Endothelial cell of umbilical vein (primary cell): Measurements from ENCODE around the gene ITGB1. TPM values are rescaled to one million over a fixed set of nuclear protein-coding genes. Genes with fewer than 3 reads are reported as not detected.

Experiments
- BruUV-seq: library from RNA; stranded (reverse); fragments of 400-500 nt; replicated peaks from 2 replicates; lab custom pipeline; 2021; lab: Mats Ljungman, UMichigan
- CTCF ChIA-PET: fragments of 300-600, 350-600 bp; sonication (Branson Sonifier 250); formaldehyde crosslinking; loops from one replicate; lab custom pipeline; 2021; ENCODE audit warnings: antibody characterized with exemption, inconsistent platforms; lab: Charles Lee
- POLR2A ChIA-PET: fragments of 300-600, 350-600 bp; sonication (Branson Sonifier 250); formaldehyde crosslinking; loops from one replicate; lab custom pipeline; 2021; ENCODE audit warnings: antibody characterized with exemption, inconsistent platforms; lab: Charles Lee
- DNase-seq: peaks from one replicate; pipeline ENCODE4 v3.0.0-alpha.2; 2011; ENCODE audit warnings: low read depth, low spot score
- FAIRE-seq: peaks from 2 replicates; lab custom pipeline; 2011; peaks lifted over from hg19 to GRCh38; lab: Jason Lieb, UNC
- H2AFZ ChIP-seq: 2 replicates; pipeline ENCODE4 v1.6.0; 2012; ENCODE audit warnings: low read depth, low read length, control low read depth, inconsistent platforms
- H3K27ac ChIP-seq: 2 replicates; pipeline ENCODE4 v1.5.1; 2011; ENCODE audit warnings: low read depth, mild to moderate bottlenecking, control low read depth, low read length, moderate library complexity; ENCODE audit not compliant: insufficient read depth
- H3K27me3 ChIP-seq, 2 experiments: 2 replicates each; pipeline versions ENCODE4 v1.6.0 to v1.6.1; 2011; ENCODE audit warnings: low read length in 2 of 2, mixed read lengths in 1 of 2; ENCODE audit not compliant: control insufficient read depth in 2 of 2, insufficient read depth in 2 of 2
- H3K36me3 ChIP-seq, 2 experiments: 2 replicates in 1 of 2; 3 replicates in 1 of 2; pipeline ENCODE4 v1.5.1; 2011; ENCODE audit warnings: low read length in 2 of 2, mild to moderate bottlenecking in 1 of 2, moderate library complexity in 1 of 2; ENCODE audit not compliant: control insufficient read depth in 2 of 2, insufficient read depth in 2 of 2; ENCODE audit errors: extremely low read depth in 1 of 2
- H3K4me1 ChIP-seq: 3 replicates; pipeline ENCODE4 v1.5.1; 2011; ENCODE audit warnings: mild to moderate bottlenecking, low read length; ENCODE audit not compliant: control insufficient read depth, insufficient read depth; ENCODE audit errors: extremely low read depth
- H3K4me2 ChIP-seq: 2 replicates; pipeline ENCODE4 v1.6.1; 2011; ENCODE audit warnings: low read length, control low read depth, mixed read lengths; ENCODE audit not compliant: insufficient read depth
- H3K4me3 ChIP-seq, 3 experiments: fragments of 200-600 bp in 1 of 3; sonication (generic), shearing (Covaris generic) in 1 of 3; replicated peaks in 1 of 3; 2 replicates each; pipeline ENCODE4 v1.5.1; 2011 to 2016; ENCODE audit warnings: control low read depth in 3 of 3, low read length in 3 of 3, mild to moderate bottlenecking in 2 of 3, inconsistent platforms in 1 of 3, low read depth in 1 of 3, moderate library complexity in 1 of 3; ENCODE audit not compliant: insufficient read depth in 1 of 3
- H3K79me2 ChIP-seq: 2 replicates; pipeline ENCODE4 v1.6.0; 2012; ENCODE audit warnings: low read length, inconsistent platforms; ENCODE audit not compliant: control insufficient read depth, insufficient read depth
- H3K9ac ChIP-seq: replicated peaks from 2 replicates; pipeline ENCODE3; 2011; ENCODE audit warnings: low read length, control low read depth; ENCODE audit not compliant: insufficient read depth; ENCODE audit errors: extremely low read depth
- H3K9me1 ChIP-seq: replicated peaks from 3 replicates; pipeline ENCODE4 v1.6.0; 2011; ENCODE audit warnings: mild to moderate bottlenecking, low read length; ENCODE audit not compliant: control insufficient read depth, insufficient read depth; ENCODE audit errors: extremely low read depth
- H3K9me3 ChIP-seq: replicated peaks from 2 replicates; pipeline ENCODE4 v1.5.1; 2012; ENCODE audit warnings: low read length, inconsistent platforms; ENCODE audit not compliant: control insufficient read depth, insufficient read depth
- H4K20me1 ChIP-seq: replicated peaks from 2 replicates; pipeline ENCODE3; 2011; ENCODE audit warnings: mild to moderate bottlenecking, low read length; ENCODE audit not compliant: control insufficient read depth, insufficient read depth; ENCODE audit errors: extremely low read depth
- EZH2 ChIP-seq: IDR thresholded peaks from 2 replicates; pipeline ENCODE4 v1.6.1; 2012; ENCODE audit warnings: borderline replicate concordance, low read depth, mild to moderate bottlenecking, moderate library complexity, low read length, inconsistent platforms; ENCODE audit not compliant: severe bottlenecking
- FOS ChIP-seq: IDR thresholded peaks from 2 replicates; pipeline ENCODE4 v1.6.1; 2011; ENCODE audit warnings: mild to moderate bottlenecking, low read length, moderate library complexity, borderline replicate concordance; ENCODE audit not compliant: insufficient read depth
- GATA2 ChIP-seq: IDR thresholded peaks from 2 replicates; pipeline ENCODE4 v1.7.0; 2011; ENCODE audit warnings: low read depth, mild to moderate bottlenecking, moderate library complexity, mixed read lengths, low read length; ENCODE audit not compliant: insufficient read length, insufficient read depth
- JUN ChIP-seq: IDR thresholded peaks from 2 replicates; pipeline ENCODE4 v1.6.1; 2011; ENCODE audit warnings: borderline replicate concordance, low read depth; ENCODE audit not compliant: insufficient read length, insufficient read depth
- MYC ChIP-seq: IDR thresholded peaks from one replicate; pipeline ENCODE4 v1.6.1; 2011; ENCODE audit warnings: mild to moderate bottlenecking, low read depth, low read length
- POLR2A ChIP-seq: IDR thresholded peaks from 2 replicates; pipeline ENCODE4 v1.6.1; 2012; ENCODE audit warnings: low read depth, mild to moderate bottlenecking, control low read depth, low read length
- POLR2AphosphoS5 ChIP-seq: IDR thresholded peaks from 2 replicates; pipeline ENCODE4 v1.6.1; 2012; ENCODE audit warnings: low read depth, mild to moderate bottlenecking, control low read depth, low read length, moderate library complexity; ENCODE audit not compliant: insufficient read depth
- dilution Hi-C: fragments of 300-500 bp; cut with MboI; formaldehyde crosslinking; loops from one replicate; pipeline ENCODE4 v1.15.0; 2019; ENCODE audit warnings: low sequenced_read_pairs; ENCODE audit not compliant: extremely low pct_ligation_motif_present
- intact Hi-C: fragments of 100-400 bp; cut with micrococcal nuclease; formaldehyde crosslinking; loops from one replicate; pipeline ENCODE4 v1.10.0; 2022
- polyA plus RNA-seq, 4 experiments: library from polyadenylated mRNA; depleted of rRNA in 3 of 4; stranded (reverse) in 3 of 4; unstranded in 1 of 4; fragments of >200 nt; gene quantifications; 2 replicates each; pipeline versions ENCODE4 v1.2.1 to v1.2.3, GENCODE V29; 2011 to 2012; ENCODE audit warnings: missing spikeins in 1 of 4
- total RNA-seq: library from RNA; stranded (reverse); gene quantifications from 2 replicates; pipeline ENCODE4 v1.2.3, GENCODE V29; 2021
- TF ChIP-seq, protein P1 (sequence below): IDR thresholded peaks from 2 replicates; pipeline ENCODE4 v1.6.1; 2011; ENCODE audit not compliant: insufficient read depth, insufficient read length
- TF ChIP-seq, protein P2 (sequence below), 2 donors: IDR thresholded peaks; 1 replicate in 1 of 2; 2 replicates in 1 of 2; pipeline ENCODE4 v1.5.1; 2011; ENCODE audit warnings: low read length in 2 of 2, mild to moderate bottlenecking in 2 of 2, moderate library complexity in 2 of 2, control low read depth in 1 of 2, inconsistent platforms in 1 of 2, low read depth in 1 of 2; ENCODE audit not compliant: insufficient read depth in 1 of 2; ENCODE audit errors: extremely low read depth in 1 of 2

Gene ITGB1
- total and polyA plus RNA-seq, 2 donors (not counting 3 experiments of a cell fraction or from before 2014, with no cell fraction given) = 424 to 1,147 TPM

DNA sequence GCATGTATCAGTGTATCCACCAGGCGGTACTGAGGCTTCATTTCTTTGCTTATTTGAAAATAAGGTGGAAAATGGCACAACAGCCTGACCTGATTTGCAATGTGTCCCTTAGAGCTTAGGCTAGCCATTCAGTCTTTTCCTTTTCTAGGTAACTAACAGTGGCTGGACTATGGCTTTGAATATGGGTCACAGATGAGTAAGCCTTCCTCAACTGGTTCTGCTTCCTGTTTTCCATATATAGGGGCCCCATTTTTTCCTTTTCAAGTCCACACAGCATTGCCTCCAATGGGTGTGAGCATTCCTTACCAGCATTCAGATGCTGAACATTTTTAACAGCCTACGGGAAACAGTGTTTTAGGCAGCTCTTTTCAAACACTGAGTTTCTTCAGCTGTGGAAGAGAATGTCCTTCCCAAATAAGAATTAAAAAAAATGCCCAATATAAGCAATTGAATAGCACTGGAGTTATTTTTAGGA, 3.9 kb upstream of the ITGB1 start:
- no peak overlapping the region for H2AFZ ChIP-seq
- DNase-seq (peak; percentile 97), FAIRE-seq (peak; percentile 96)
- POLR2A ChIA-PET = interaction anchor here (1.0 to 1.4 kb wide), 5 partner anchors 8 to 23 kb away, joined by 4 to 17 read pairs (median 5); no protein-coding TSS in a partner anchor
- H3K27me3 ChIP-seq = no peaks in the 10 kb centered on the region
- peak overlapping the region; percentile 87 for H3K4me2 ChIP-seq
- H3K79me2 ChIP-seq = peaks cover 28% of the 10 kb centered on the region
- dilution Hi-C loops = no loop called here
- BruUV-seq = TSS peak; percentile 10
- H3K9me3 ChIP-seq = no peaks in the 10 kb centered on the region
- H3K4me3 ChIP-seq = peak overlapping the region in 1 of 3 experiments; percentile 46
- no peaks in the 10 kb centered on the region for H3K36me3 ChIP-seq
- H4K20me1 ChIP-seq = no peaks in the 10 kb centered on the region
- H3K4me1 ChIP-seq = peaks cover 46% of the 10 kb centered on the region
- H3K9me1 ChIP-seq = no peaks in the 10 kb centered on the region
- peak; percentile 88 for TF ChIP-seq FOS
- TF ChIP-seq JUN = peak; percentile 78
- peak; percentile 60 for TF ChIP-seq POLR2AphosphoS5
- TF ChIP-seq EZH2 = no peak
- TF ChIP-seq GATA2 = no peak
- TF ChIP-seq MYC = no peak
- TF ChIP-seq, protein P1, sequence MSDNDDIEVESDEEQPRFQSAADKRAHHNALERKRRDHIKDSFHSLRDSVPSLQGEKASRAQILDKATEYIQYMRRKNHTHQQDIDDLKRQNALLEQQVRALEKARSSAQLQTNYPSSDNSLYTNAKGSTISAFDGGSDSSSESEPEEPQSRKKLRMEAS = no peak
- TF ChIP-seq, protein P2, sequence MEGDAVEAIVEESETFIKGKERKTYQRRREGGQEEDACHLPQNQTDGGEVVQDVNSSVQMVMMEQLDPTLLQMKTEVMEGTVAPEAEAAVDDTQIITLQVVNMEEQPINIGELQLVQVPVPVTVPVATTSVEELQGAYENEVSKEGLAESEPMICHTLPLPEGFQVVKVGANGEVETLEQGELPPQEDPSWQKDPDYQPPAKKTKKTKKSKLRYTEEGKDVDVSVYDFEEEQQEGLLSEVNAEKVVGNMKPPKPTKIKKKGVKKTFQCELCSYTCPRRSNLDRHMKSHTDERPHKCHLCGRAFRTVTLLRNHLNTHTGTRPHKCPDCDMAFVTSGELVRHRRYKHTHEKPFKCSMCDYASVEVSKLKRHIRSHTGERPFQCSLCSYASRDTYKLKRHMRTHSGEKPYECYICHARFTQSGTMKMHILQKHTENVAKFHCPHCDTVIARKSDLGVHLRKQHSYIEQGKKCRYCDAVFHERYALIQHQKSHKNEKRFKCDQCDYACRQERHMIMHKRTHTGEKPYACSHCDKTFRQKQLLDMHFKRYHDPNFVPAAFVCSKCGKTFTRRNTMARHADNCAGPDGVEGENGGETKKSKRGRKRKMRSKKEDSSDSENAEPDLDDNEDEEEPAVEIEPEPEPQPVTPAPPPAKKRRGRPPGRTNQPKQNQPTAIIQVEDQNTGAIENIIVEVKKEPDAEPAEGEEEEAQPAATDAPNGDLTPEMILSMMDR (IDR thresholded peaks at IDR 0.05; ENCODE audit: extremely low read depth in 1 of 2, insufficient read depth in 1 of 2, low read depth in 1 of 2, low read length in 2 of 2) = peak in 1 of 2 donors; percentile 10
- TF ChIP-seq POLR2A = peak; percentile 45
- CTCF ChIA-PET = interaction anchor here (0.8 to 1.9 kb wide), 10 partner anchors 10 to 47 kb away, joined by 3 to 32 read pairs (median 4); no protein-coding TSS in a partner anchor
- intact Hi-C loops = loop anchor here (1.0 to 5.0 kb wide), 3 partner anchors 18 to 165 kb away; no protein-coding TSS in a partner anchor
- peak overlapping the region; percentile 75 for H3K9ac ChIP-seq
- peak overlapping the region; percentile 89 for H3K27ac ChIP-seq
